ENCODE results near the gene IFITM10.
"Not testable (repeated sequence)": the region's sequence is repeated elsewhere in the genome, so short reads cannot be mapped to it uniquely, and the experiment has no call there.

Gene IFITM10

GRCh38 chr11:1688336-1688947 lies 62.0 kb downstream of the IFITM10 start:
- not testable (repeated sequence) for DNase-seq

- DNase-seq: not testable (repeated sequence)
Measured at GRCh38 chr11:1686220-1686619, 64.2 kb downstream of the IFITM10 start.

GRCh38 chr11:1684886-1685874 lies 65.2 kb downstream of the IFITM10 start:
- not testable (repeated sequence) for DNase-seq

GRCh38 chr11:1683904-1684572 lies 66.4 kb downstream of the IFITM10 start:
- DNase-seq: not testable (repeated sequence)

- DNase-seq: not testable (repeated sequence)
Measured at GRCh38 chr11:1683216-1683615, 67.2 kb downstream of the IFITM10 start.

Data from NCI-H524 (cell line).